BLaER1 (cell line): Measurements from ENCODE around the gene DCDC2C.

ENCODE experiments used
- H3K27ac ChIP-seq: shearing (Covaris generic); formaldehyde crosslinking; 2 replicates; pipeline ENCODE4 v1.8.1; 2022
- H3K27me3 ChIP-seq: shearing (Covaris generic); formaldehyde crosslinking; 2 replicates; pipeline ENCODE4 v1.8.1; 2022
- H3K36me3 ChIP-seq: shearing (Covaris generic); formaldehyde crosslinking; 2 replicates; pipeline ENCODE4 v1.8.1; 2022
- H3K4me1 ChIP-seq: shearing (Covaris generic); formaldehyde crosslinking; 2 replicates; pipeline ENCODE4 v1.8.1; 2022
- H3K4me2 ChIP-seq: shearing (Covaris generic); formaldehyde crosslinking; 2 replicates; pipeline ENCODE4 v1.8.1; 2022
- H3K4me3 ChIP-seq: shearing (Covaris generic); formaldehyde crosslinking; 2 replicates; pipeline ENCODE4 v1.8.1; 2022
- H3K9ac ChIP-seq: shearing (Covaris generic); formaldehyde crosslinking; 2 replicates; pipeline ENCODE4 v1.8.1; 2022
- H3K9me3 ChIP-seq: shearing (Covaris generic); formaldehyde crosslinking; 2 replicates; pipeline ENCODE4 v1.8.1; 2022
- H4K20me1 ChIP-seq: shearing (Covaris generic); formaldehyde crosslinking; 2 replicates; pipeline ENCODE4 v1.8.1; 2022
- Cebpa-rat ChIP-seq: shearing (Covaris generic); IDR thresholded peaks from 2 replicates; pipeline ENCODE4 v1.8.1; 2022

The DCDC2C gene

DNA sequence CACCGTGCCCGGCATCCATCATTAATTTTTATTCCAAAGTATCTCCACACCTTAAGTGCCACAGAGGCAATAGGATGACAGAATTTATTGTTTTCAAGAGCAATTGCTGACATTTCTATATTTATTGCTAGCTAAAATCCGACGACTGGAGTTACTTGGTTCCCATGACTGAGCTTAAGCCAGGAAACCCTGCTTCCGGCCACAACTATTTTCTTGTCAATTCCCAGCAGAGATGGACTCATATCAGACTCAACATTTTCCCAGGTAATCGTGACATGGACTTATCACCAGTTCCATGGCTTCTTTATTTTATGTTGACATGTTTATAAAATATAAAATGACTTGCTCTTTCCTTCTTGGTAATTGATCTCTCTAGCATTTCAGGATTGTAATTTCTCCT is 20.6 kb upstream of the DCDC2C start:
- Histone ChIP-seq H3K4me1 (peaks cover 35% of the 10 kb centered on the region), H3K4me2 (peak overlapping the region; percentile 72), H3K27me3 (no peaks in the 10 kb centered on the region), H3K27ac (0 out of 2 replicates have a peak overlapping the region, but pooled peaks have one; percentile 8), H4K20me1 (no peaks in the 10 kb centered on the region), H3K4me3 (no peak overlapping the region), H3K9me3 (no peaks in the 10 kb centered on the region), H3K9ac (no peak overlapping the region), H3K36me3 (no peaks in the 10 kb centered on the region)
- TF ChIP-seq Cebpa-rat = no peak

DNA sequence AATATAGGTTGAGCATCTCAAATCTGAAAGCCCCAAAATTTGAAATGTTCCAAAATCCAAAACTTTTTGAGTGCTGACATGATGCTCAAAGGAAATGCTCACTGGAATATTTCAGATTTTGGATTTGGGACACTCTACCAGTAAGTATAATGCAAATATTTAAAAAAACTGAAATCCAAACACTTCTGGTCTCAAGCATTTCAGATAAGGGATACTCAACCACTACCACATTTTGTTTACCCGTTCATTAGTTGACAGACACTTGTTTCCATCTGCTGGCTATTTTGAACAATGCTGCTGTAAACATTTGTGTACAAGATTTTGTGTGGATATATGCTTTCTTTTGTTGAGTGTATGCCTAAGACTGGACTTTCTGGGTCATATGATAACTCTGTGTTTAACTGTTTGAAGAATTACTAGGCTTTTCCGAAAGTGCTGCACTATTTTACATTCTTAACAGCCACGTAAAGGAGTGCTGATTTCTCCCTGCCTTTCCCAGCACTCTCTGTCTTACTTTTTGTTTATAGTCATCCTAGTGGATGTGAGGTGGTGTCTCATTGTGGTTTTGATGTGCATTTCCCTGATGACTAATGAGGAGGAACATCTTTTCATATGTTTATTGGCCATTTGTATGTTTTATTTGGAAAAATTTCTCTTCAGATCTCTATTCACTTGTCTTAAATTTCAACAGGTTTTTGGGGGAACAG is 19.5 kb upstream of the DCDC2C start:
- Histone ChIP-seq H3K4me2 (no peak overlapping the region), H3K36me3 (no peaks in the 10 kb centered on the region), H3K9ac (no peak overlapping the region), H3K4me3 (no peak overlapping the region), H3K27me3 (no peaks in the 10 kb centered on the region), H3K27ac (no peak overlapping the region), H3K9me3 (no peaks in the 10 kb centered on the region), H4K20me1 (no peaks in the 10 kb centered on the region), H3K4me1 (peaks cover 35% of the 10 kb centered on the region)
- TF ChIP-seq Cebpa-rat = no peak

GRCh38 chr2:3689998-3690748 is 13.2 kb upstream of the DCDC2C start:
- Histone ChIP-seq H3K27ac (no peak overlapping the region), H3K4me1 (no peaks in the 10 kb centered on the region), H3K27me3 (no peaks in the 10 kb centered on the region), H3K4me2 (no peak overlapping the region), H4K20me1 (no peaks in the 10 kb centered on the region), H3K36me3 (no peaks in the 10 kb centered on the region), H3K9me3 (peaks cover 14% of the 10 kb centered on the region), H3K4me3 (no peak overlapping the region), H3K9ac (no peak overlapping the region)
- TF ChIP-seq Cebpa-rat = no peak

- no peak overlapping the region for H3K4me2 ChIP-seq
- peaks cover 14% of the 10 kb centered on the region for H3K9me3 ChIP-seq
- no peaks in the 10 kb centered on the region for H4K20me1 ChIP-seq
- no peak overlapping the region for H3K27ac ChIP-seq
- no peak overlapping the region for H3K4me3 ChIP-seq
- no peaks in the 10 kb centered on the region for H3K4me1 ChIP-seq
- no peak overlapping the region for H3K9ac ChIP-seq
- TF ChIP-seq Cebpa-rat = no peak
- no peaks in the 10 kb centered on the region for H3K27me3 ChIP-seq
- H3K36me3 ChIP-seq = no peaks in the 10 kb centered on the region
Observed at GRCh38 chr2:3692375-3692774, 11.0 kb upstream of the DCDC2C start.

GRCh38 chr2:3696545-3696944 is 6.8 kb upstream of the DCDC2C start:
- Histone ChIP-seq H3K9ac (no peak overlapping the region), H3K36me3 (no peaks in the 10 kb centered on the region), H3K4me2 (no peak overlapping the region), H3K9me3 (0 out of 2 replicates have a peak, but pooled peaks cover under 1% of the 10 kb centered on the region), H3K27me3 (no peaks in the 10 kb centered on the region), H3K4me3 (no peak overlapping the region), H4K20me1 (no peaks in the 10 kb centered on the region), H3K4me1 (no peaks in the 10 kb centered on the region), H3K27ac (no peak overlapping the region)
- no peak for TF ChIP-seq Cebpa-rat

DNA sequence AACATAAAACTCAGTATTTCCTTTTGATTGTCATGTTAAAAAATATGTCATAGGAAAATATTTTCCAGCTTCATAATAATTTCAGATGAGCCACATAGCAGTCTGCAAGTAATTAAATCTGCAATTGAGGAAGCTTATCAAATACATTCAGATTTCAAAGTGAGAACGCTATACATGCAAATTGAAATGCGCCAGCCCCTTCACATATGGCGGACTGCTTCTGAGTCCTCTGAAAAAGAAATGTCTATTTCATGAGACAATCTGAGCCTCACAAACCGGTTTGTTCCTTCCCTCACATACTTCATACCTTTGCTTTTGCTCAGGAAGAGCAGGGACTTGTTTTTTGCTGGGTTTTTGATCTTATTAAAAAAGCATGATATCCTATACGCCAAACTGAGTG is 2.3 kb upstream of the DCDC2C start:
- TF ChIP-seq Cebpa-rat = no peak
- Histone ChIP-seq H4K20me1 (no peaks in the 10 kb centered on the region), H3K4me1 (no peaks in the 10 kb centered on the region), H3K9ac (no peak overlapping the region), H3K36me3 (no peaks in the 10 kb centered on the region), H3K4me3 (no peak overlapping the region), H3K27ac (no peak overlapping the region), H3K27me3 (no peaks in the 10 kb centered on the region), H3K9me3 (peaks cover 14% of the 10 kb centered on the region), H3K4me2 (no peak overlapping the region)

GRCh38 chr2:3703757-3704355 is 481 bp downstream of the DCDC2C start:
- Histone ChIP-seq H3K27me3 (no peaks in the 10 kb centered on the region), H3K4me3 (no peak overlapping the region), H3K4me2 (no peak overlapping the region), H3K4me1 (no peaks in the 10 kb centered on the region), H3K27ac (no peak overlapping the region), H3K9ac (no peak overlapping the region), H4K20me1 (no peaks in the 10 kb centered on the region), H3K9me3 (peaks cover 14% of the 10 kb centered on the region), H3K36me3 (no peaks in the 10 kb centered on the region)
- no peak for TF ChIP-seq Cebpa-rat

DNA sequence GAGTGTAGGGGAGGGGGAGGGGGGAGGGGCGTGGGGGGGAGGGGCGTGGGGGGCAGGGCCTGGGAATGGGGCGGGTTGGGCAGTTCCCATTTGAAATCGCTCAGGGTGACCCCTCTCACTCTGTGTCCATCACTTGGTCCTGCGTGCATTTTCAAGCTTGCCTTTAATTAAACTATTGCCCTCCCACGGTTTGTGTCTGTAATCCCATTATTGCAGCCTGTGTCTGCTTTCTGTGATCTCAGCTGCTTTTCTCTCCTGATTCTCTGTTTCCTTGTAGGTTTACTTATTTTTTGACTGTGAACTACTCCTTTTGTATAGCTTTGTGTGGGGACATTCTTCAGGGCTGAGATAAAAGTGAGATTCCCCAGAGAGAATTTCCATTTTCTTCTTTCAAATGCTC is 1.3 kb downstream of the DCDC2C start:
- no peak overlapping the region for H3K4me2 ChIP-seq
- H3K36me3 ChIP-seq = no peaks in the 10 kb centered on the region
- H3K27ac ChIP-seq = no peak overlapping the region
- no peak for TF ChIP-seq Cebpa-rat
- no peak overlapping the region for H3K4me3 ChIP-seq
- no peaks in the 10 kb centered on the region for H3K27me3 ChIP-seq
- H4K20me1 ChIP-seq = no peaks in the 10 kb centered on the region
- H3K9me3 ChIP-seq = peaks cover 14% of the 10 kb centered on the region
- no peak overlapping the region for H3K9ac ChIP-seq
- H3K4me1 ChIP-seq = no peaks in the 10 kb centered on the region

DNA sequence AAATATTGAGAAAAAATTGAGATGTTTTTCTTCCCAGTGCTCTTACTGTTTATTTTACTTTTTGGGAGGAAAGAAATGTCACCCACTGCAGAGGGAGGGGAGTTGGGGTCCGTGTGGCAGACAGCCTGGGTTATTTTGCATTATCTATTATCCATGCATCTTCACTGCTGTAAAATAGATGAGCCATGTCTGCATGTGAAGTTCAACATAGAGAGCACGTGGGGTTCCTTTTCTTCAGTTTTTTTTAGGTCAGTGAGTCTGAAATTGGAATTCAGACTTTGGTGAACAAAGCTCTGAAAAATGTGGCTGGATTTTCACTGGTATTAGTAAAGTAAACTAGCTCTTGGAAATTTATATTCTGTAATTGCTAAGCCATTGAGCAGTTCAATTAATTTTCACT is 2.4 kb downstream of the DCDC2C start:
- Histone ChIP-seq H3K9ac (no peak overlapping the region), H4K20me1 (no peaks in the 10 kb centered on the region), H3K27ac (no peak overlapping the region), H3K4me1 (no peaks in the 10 kb centered on the region), H3K9me3 (peaks cover 14% of the 10 kb centered on the region), H3K36me3 (no peaks in the 10 kb centered on the region), H3K4me2 (no peak overlapping the region), H3K4me3 (no peak overlapping the region), H3K27me3 (no peaks in the 10 kb centered on the region)
- no peak for TF ChIP-seq Cebpa-rat

GRCh38 chr2:3706892-3707291 is 3.5 kb downstream of the DCDC2C start:
- Histone ChIP-seq H3K9me3 (peaks cover 14% of the 10 kb centered on the region), H3K27me3 (no peaks in the 10 kb centered on the region), H3K4me2 (no peak overlapping the region), H3K27ac (no peak overlapping the region), H3K9ac (no peak overlapping the region), H3K4me3 (no peak overlapping the region), H3K36me3 (no peaks in the 10 kb centered on the region), H3K4me1 (no peaks in the 10 kb centered on the region), H4K20me1 (no peaks in the 10 kb centered on the region)
- TF ChIP-seq Cebpa-rat = no peak
